Renal cortex interstitium (tissue), 11 donors: ENCODE results near the gene COL4A2. TPM values are rescaled to one million over a fixed set of nuclear protein-coding genes. Genes with fewer than 3 reads are reported as not detected.

Experiments used
- DNase-seq, 11 donors: peaks; one replicate each; pipeline ENCODE4 v3.0.0-alpha.2; 2013; ENCODE audit warnings: low read depth in 9 of 11, low spot score in 4 of 11; ENCODE audit errors: extremely low read depth in 1 of 11
- polyA plus RNA-seq, 3 donors: library from polyadenylated mRNA; unstranded; fragments of 120-200 nt; gene quantifications; one replicate each; pipeline ENCODE4 v1.2.1, GENCODE V29; 2013; ENCODE audit not compliant: insufficient read length in 3 of 3

The COL4A2 gene
- polyA plus RNA-seq, 3 donors = 422 to 524 (median 515) TPM

- DNase-seq = no peak
These were observed 108.6 kb downstream of the COL4A2 start for GRCh38 chr13:110415669-110416068.

- DNase-seq = no peak
These were observed 109.3 kb downstream of the COL4A2 start for GRCh38 chr13:110416131-110417025.

GRCh38 chr13:110418944-110419343 lies 111.9 kb downstream of the COL4A2 start:
- no peak for DNase-seq

- DNase-seq = no peak
These were observed 112.3 kb downstream of the COL4A2 start for GRCh38 chr13:110419381-110419791.

- no peak for DNase-seq
These were observed 112.9 kb downstream of the COL4A2 start for GRCh38 chr13:110419946-110420345.

- DNase-seq = no peak
These were observed 113.5 kb downstream of the COL4A2 start for GRCh38 chr13:110420626-110421025.

- no peak for DNase-seq
These were observed 114.0 kb downstream of the COL4A2 start for GRCh38 chr13:110421061-110421460.

GRCh38 chr13:110421696-110422385 lies 114.8 kb downstream of the COL4A2 start:
- no peak for DNase-seq

- DNase-seq = no peak
These were observed 116.0 kb downstream of the COL4A2 start for GRCh38 chr13:110422913-110423688.

- no peak for DNase-seq
These were observed 116.7 kb downstream of the COL4A2 start for GRCh38 chr13:110423689-110424302.

- no peak for DNase-seq
These were observed 117.7 kb downstream of the COL4A2 start for GRCh38 chr13:110424569-110425443.

GRCh38 chr13:110425444-110425780 lies 118.3 kb downstream of the COL4A2 start:
- DNase-seq = no peak

GRCh38 chr13:110426735-110427134 lies 119.7 kb downstream of the COL4A2 start:
- no peak for DNase-seq

GRCh38 chr13:110428313-110428712 lies 121.2 kb downstream of the COL4A2 start:
- DNase-seq = no peak

GRCh38 chr13:110430391-110431336 lies 123.6 kb downstream of the COL4A2 start:
- DNase-seq = no peak

- DNase-seq = peak in 1 of 11 donors; percentile 55
These were observed 124.6 kb downstream of the COL4A2 start for GRCh38 chr13:110431425-110432294.
